ENCODE data around the gene IMPG2.

DNA sequence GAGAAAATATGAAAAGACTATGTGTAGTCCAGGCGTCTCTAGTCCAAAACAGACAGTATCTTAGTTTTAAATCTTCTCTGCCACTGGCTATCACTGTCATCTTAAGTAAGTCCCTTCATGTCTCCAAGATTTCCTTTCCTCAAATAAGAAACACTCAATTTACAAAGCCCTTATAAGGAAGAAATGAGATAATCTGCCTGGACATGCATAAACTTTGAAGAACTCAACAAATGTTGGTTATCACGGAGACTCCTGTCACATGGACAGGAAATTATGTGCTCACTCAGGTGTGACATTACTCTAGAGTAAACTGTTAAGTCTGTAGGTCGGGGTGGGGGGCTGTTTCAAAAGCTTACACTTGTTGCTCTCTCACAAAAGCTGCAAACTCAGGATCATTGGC is 91.9 kb downstream of the IMPG2 start:
- TF ChIP-seq, protein P1, sequence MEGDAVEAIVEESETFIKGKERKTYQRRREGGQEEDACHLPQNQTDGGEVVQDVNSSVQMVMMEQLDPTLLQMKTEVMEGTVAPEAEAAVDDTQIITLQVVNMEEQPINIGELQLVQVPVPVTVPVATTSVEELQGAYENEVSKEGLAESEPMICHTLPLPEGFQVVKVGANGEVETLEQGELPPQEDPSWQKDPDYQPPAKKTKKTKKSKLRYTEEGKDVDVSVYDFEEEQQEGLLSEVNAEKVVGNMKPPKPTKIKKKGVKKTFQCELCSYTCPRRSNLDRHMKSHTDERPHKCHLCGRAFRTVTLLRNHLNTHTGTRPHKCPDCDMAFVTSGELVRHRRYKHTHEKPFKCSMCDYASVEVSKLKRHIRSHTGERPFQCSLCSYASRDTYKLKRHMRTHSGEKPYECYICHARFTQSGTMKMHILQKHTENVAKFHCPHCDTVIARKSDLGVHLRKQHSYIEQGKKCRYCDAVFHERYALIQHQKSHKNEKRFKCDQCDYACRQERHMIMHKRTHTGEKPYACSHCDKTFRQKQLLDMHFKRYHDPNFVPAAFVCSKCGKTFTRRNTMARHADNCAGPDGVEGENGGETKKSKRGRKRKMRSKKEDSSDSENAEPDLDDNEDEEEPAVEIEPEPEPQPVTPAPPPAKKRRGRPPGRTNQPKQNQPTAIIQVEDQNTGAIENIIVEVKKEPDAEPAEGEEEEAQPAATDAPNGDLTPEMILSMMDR (IDR thresholded peaks at IDR 0.05; ENCODE audit: insufficient read depth, low read depth, low read length), result no peak
- no peak for TF ChIP-seq EZH2 (IDR thresholded peaks at IDR 0.05; ENCODE audit: insufficient read depth, low read length)

Measured in astrocyte (in vitro differentiated cells and primary cell).